HG03442 (cell line): ENCODE data around the gene AFF2.

ENCODE experiments used
- ATAC-seq: cut with Tn5 transposase; IDR thresholded peaks from one replicate; pipeline ENCODE4 v1.9.1; 2021; ENCODE audit warnings: mild to moderate bottlenecking, moderate library complexity; ENCODE audit not compliant: unreplicated experiment

The AFF2 gene

DNA sequence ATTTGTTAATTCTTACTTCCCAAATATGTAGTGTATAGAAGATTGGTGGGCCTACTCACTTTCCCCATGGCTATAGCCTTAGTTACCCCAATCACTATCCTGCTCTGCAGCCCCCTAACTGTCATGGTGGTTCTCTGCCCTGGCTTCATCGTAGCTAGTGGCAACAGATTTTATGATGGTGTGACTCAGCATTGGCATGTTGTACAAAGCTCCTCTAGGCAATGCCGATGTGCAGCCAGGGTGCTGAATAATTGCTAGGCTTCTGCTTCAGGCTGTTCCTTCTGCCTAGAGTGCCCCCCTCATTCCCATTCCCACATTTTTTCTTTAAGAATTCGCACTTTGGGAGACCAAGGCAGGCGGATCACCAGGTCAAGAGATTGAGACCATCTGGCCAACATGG lies 35.2 kb downstream of the AFF2 start:
- ATAC-seq: no peak

DNA sequence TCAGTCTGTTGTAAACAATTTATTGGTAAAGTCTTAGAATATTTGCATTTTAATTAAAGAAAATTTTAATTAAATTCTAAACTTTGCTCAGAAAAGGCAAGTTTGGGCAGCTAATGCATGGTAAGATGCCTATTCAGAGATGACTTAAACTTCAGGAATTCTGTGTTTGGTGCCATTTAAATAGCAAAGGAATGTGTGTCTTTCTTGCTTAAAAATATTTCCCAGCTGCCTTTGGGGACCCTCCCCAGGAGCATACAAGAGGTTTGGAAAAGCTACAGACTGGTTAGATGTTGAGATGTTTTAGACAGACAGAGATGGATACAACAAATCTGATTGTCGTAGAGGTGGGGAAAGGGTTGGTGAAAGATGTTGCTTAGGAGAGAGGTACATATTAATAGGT lies 36.5 kb downstream of the AFF2 start:
- no peak for ATAC-seq

DNA sequence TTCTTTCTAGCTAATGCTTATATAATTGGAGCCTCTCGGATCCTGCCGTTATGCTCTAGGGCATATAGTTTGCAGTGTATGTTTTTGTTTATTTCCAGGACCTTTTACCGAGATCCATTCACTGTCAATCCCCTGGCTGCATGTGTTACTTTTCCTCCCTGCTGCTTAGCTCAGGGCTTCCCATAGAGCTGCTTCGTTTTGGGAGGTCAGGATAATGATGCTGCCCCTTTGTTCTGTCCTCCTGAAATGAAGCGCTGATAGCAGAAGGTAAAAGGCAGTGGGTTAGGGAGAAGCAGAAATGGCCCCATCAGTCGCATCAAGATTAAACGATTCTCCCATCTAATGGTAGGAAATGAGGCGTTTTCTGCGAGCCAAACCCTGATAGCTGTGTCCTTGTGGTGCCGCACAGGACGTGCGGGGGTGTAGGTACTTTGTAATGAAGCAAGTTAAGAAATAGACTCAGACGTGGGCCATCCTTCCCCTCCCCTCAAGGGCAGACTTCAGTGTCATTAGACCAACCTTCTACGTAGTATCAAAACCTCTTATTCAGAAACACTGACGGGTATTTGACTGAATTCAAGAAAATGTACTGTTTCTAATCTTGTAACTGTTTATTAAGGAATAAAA lies 37.3 kb downstream of the AFF2 start:
- no peak for ATAC-seq

DNA sequence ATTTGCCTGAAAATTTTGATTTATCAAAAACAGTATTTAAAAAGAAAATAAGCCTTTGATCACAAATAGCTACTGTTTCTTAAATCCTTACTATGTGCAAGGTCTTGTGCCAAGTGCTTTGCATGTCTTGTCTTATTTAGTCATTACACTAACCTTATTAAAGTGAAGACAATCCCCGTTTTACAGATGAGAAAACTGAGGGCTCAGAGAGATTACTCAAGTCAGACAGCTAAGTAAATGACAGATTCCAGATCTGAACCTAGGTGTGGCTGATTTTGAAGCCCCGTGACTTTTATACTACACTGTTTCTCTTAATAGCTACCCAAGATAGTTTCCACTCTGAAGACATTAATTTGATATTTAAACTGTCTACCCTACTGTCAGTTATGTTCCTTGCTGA lies 38.2 kb downstream of the AFF2 start:
- no peak for ATAC-seq

DNA sequence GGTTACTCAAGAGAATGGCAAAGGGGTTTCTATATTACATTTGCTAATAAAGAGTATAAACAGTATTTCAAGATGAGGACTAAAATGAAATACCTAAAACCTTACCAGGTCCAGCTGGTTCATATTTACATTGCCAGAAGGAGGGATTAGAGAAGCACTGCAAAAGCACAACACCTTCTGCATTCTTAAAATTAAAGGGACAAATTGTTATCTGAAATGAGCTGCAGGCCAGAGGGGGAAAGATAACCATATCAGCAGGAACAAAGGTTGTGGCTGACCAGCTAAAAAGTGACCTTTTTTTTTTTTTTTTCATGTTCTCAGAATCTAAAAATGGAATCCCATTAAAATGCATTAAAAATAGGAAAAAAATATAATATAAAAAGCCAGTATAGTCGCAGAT lies 39.7 kb downstream of the AFF2 start:
- no peak for ATAC-seq

DNA sequence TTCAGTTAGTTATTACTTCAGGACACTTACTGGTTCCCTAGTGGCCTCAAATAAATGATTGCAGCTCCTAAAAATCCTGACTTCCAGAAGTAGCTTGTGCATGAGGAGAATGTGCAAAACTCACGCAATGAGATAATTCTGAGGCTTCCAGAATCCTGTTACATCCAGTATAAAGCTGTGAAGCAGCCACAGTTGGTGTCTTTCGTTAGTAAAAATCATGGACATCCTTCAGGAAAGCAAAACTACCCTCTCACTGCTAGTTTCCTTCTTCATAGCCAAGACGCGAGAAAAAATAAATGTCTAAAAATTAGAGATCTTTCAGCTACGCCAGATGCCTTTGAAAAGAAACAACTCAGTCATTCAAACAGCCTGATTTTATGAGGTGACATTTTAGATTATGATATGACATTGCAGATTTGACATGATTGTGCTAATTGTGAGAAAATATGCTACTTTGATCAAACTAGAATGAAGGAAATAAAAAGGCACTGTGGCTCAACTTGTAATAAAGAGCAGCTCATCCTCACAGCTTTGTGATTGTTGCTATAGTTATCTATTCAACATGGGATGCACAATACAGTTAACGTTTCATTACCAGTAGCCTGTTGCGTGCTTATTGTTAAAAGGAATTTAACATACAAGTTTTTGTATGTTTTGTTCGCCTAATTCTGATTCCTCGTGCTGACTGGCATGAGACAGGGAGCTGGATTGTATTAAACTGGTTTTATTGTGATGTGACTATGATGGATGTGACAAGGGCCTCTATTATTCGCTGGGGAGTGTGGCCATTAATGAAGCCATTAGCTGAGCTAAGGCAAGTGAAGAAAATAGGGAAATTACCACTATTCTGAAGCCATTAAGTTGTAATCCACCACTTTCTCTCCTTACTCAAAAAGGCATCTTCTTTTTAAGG lies 40.5 kb downstream of the AFF2 start:
- ATAC-seq: no peak

DNA sequence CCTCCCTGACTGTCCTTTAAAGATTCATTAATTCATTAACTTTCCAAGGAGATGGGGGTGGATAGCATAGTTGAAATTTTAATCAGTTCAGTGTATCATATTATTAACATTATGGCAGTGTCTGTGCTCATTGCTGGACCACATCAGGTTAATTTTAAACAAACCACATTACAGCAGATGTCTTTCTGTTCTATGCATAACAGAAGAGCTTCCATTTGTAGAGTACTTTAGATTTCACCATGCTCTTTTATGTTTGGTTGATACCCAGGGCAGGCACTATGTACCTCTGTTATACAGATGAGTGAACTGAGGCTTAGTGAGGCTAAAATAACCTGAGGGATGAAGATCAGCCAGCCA lies 41.1 kb downstream of the AFF2 start:
- no peak for ATAC-seq

DNA sequence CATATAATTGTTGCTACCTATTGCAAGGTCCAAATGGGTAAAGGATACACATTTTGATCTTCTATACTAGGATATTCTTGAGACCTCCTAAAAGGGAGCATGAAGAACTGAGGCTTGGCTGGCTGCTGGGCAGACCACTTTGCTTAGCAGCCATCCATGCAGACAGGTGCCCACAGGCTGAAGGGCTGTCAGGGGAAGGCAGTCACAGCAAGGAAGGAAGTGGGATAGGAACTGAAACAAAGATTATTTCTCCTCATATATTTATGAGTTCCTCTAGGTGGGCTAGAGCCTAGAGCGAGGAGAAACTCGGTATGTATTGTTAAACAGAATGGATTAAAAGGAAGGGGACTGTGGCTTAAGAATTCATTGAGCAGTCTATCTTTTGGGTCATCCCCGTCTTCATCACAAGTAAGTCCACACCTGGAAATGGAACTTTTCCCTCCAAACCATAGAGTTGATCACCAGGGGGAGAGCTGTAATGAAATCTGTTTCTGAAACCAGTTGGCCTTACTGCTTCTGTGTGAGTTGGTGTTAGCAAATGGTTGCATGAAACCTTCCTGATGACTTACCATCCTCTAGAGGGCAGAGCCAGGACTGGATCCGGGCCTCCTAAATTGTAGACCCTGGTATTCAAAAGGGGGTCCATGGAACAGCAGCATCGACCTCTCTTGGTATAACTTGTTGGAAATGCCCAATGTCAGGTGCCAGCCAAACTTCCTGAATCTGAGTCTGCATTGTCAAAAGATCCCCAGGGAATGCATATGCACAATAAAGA lies 42.3 kb downstream of the AFF2 start:
- no peak for ATAC-seq

DNA sequence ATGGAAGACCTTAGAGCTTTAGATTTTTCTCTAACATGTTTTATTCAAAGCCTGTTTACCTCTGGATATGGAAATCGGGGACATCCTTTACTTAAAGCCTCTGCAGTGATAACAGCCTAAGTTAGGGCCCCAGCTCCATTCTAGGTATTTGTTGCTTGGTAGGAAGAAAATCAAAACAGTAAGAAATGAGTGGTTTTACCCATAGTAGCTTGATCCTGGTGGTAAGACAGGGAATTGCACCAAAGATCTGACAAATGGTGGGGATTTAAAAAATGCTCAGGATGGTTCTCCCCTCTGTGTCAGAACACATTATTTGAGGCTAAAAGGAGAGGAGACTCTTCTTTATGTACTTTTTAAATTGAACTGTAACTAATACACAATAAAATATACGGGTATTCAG lies 52.4 kb downstream of the AFF2 start:
- no peak for ATAC-seq

DNA sequence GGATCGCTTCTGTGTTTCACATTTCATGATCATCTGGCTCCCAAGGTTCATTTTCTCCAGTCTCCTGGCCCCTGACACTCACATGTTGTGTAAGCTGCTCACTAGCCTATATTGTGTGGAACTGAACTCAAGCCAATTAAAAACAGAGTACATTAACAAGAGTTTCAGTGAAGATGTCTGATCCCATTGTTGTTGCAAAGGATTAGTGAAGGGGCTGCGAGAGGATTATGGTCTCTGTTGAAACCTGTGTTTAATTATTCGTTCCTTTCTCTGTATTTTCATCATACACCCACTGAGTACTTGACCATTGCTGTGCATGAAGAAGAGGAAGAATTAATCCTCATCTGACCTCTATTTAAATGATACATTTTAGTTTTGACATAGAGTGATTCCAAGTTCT lies 54.7 kb downstream of the AFF2 start:
- ATAC-seq: no peak

DNA sequence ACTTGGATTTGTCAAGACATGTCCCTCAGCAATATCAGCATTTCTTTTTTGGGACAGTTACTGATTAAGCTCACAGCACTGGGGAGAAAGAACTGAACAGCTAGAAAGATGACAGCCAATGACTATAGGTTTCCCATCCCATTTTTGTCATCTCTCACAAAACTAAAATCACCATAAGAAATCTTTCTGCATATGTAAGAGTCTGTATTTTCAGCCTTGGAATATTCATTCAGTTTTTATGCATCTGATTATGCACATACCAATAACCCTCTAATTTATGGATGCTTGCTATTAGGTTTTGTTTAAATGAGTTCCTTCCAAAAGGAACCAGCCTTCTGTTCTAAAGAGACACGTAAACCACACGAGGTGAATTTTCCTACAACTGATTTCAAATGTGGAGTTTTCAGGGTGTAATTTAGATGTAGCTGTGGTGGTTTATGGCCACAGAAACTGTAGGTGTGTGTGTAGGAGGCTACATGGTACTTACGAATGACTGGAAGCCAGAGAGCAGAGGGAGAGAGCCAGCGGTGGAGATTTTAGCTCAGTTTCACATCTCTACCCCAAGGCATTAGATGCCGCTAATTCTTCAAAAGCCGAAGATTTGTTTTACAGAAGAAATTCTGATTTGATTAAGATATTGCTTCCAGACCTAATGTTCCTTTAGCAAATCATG lies 55.3 kb downstream of the AFF2 start:
- no peak for ATAC-seq

DNA sequence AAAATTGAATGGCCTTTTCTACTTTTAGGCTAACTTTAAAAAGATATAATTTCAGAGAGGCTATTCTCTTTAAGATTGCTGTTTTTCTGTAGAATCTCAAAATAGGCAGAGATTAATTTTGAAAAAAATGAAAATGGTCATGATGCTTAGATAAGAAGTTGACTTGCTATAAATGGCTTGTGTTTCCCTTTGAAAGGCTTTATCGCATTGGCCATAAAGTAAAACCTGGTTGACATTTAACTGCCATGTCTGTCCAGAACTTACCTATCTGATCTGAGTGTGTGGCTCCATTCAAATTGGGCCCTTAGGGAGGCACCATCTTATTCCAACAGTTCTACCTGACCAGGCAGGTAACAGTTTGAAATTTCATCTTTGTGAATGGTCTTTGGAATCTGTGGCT lies 56.1 kb downstream of the AFF2 start:
- no peak for ATAC-seq

DNA sequence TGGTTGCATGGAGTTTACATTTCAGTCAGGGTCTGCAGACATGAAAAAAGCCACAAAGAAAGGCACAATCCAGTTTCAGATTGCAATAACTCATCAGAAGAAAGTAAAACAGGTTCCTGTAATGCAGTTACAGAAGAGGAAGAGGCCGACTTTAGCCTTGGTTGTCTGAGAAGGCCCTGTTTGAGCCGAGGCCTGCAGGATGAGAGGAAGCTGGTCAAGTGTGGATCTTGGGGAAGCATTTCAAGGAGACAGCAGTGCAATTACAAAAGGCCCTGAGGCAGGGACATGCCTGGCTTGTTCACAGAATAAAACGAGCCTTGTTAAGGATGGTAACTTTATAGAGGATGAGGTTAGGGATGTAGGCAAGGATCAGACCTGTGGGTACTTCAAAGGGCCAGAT lies 62.4 kb downstream of the AFF2 start:
- no peak for ATAC-seq

DNA sequence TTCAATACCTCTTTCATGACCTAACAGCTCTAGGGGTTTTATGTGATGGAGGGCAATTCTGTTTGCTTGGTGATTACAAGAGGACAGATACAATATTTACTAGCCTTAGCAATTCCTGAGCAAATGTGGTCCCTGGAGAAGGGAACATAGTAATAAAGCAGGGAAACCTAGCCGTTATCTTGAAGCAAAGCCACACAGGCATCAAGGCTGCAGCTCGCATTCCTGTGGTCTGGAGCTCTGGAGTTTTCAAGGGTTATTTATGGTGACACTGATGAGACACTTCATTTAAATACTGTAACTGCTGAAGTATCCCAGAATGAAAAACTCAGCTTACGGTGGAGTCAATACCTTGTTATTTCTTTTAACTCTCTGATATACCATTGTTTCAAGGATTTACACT lies 66.8 kb downstream of the AFF2 start:
- ATAC-seq: no peak

DNA sequence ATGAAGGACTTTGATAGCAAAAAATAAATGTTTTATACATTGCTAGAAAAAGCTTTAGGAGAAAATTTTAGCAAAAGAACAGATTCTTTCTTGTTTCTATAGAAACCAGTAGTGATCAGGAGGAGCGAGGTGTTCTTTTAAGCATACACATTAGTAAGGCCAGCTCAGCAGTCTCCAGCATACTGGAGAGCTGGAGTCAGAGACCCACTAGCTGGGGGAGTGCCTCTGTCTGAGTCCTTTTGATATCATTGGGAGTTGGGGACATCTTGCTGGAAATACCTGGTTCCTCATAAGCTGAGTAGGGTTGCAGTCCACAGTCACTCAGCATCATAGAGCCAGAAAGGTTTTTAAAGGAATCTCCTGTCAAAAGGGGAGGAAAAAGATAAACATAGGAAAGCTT lies 67.4 kb downstream of the AFF2 start:
- no peak for ATAC-seq

DNA sequence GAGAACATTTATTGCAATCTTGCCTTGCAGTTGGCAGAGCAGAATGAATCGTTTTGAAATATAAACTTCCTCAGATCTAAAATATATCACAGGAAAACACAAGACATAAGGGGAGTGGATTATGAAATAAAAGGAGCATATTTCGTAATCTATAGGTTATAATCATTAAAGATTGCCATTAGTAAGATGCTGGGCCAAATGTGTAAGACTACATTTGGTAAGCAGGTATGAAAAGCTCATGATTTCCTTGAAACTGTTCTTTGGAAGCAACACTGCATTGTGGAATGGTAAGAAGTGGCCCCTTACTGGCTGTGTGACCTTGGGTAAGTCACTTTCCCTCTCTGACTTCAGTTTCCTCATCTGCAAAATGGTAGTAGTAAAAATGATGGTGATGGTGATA lies 68.3 kb downstream of the AFF2 start:
- ATAC-seq: no peak

DNA sequence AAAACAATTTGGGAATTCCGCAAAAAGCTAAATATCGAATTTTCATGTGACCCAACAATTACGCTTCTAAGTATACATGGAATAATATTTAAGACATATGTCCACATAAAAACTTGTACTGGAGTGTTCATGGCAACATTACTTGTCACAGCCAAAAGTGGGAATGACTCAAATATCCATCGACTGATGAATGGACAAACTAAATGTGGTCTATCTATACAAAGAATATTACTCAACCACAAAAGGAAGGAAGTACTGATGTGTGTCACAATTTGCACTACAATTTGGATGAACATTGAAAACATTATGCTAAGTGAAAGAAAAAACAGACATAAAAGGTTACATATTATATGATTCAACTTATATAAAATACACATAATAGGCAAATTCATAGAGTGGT lies 71.9 kb downstream of the AFF2 start:
- ATAC-seq: no peak

DNA sequence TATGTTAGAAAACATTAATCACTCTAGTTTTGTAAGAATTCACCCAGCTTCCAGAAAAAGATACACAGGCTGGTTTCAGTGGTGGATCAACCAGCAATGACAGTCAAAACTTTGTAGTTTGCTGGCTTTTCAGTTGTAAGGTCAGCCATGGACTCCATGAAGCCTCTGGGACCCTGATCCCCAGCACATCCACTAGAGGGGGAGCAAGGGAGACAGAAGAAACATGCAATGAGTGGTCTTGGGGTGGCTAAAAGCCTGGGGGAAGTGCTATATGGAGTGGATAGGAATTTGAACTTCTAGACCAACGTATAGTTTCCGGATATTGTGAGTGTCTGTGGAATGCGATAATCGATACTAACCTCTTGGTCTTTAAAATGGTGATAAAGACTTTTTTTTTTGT lies 72.7 kb downstream of the AFF2 start:
- ATAC-seq: no peak

DNA sequence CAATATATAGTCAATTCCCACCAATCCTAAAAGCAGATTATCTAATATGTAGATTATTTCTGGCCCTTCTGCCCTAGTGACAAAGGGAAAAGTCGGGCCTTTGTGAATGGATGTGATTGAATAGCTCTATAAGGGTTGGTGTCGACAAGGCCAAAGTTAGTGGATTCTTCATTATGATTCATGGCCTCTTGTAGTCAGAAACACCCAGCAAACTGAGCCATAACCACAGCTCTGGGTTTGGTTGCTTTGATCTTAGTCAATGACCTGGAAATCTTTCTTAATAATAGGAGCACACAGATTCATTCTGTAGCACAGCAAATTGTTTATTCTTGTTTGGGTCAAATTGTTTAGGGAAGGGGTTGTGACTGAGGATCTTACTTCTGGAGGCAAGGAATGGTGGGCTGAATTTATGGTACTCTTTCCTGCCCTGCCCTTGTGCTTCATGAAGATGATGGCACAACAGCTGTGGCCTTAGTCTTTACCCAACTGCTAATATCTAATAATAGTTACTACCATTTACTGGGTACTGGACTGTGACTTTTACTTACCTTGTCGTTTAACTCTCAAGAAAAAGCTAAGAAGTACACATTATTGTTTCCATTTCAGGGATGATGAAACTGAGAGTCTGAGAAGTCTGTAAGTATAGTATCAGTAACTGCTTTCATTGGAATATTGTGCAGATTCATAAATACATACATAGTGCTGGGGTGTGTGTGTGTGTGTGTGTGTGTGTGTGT lies 74.0 kb downstream of the AFF2 start:
- peak; percentile 58 for ATAC-seq

DNA sequence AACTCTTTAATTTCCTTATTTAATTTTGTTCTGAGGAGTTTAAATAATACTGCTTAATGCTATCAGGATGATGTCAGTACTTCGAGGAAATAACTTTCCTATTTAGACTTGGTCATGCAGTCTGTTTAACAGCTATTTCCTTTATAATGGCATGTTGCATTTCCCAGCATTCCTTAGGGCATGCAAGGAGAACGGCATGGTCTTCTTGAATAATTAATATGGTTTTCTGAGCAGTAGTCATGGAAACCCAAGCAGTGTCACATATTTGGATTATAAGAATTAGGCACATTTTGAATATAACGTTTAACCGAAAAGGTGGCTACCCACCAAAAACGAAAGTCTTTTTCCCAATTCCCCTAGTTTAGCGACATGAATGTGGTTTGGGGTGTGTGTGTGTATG lies 76.0 kb downstream of the AFF2 start:
- ATAC-seq: no peak

DNA sequence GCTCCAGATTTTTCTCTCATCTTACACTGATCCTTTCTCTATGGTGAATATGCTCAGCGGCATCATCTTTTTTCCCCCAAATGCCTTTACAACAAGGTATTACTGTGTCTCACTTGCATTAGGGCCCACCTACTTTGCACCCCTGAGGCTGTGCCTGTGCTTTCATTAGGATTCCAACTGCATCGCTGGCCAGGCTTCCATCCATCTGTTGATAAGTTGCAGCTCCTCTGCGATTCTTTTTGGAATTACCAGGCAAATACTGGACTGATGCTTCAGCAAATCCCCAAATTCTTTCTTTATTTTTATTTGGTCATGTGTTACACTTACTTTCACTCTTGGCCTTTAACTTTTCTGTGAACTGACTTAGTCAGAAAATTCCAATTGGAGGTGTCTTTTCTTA lies 77.3 kb downstream of the AFF2 start:
- ATAC-seq: no peak
